H9 (cell line): ENCODE data around the gene OR10H5. TPM values are rescaled to one million over a fixed set of nuclear protein-coding genes. Genes with fewer than 3 reads are reported as not detected.

Experiments used
- DNase-seq: peaks from one replicate; pipeline ENCODE4 v3.0.0-alpha.2; 2017
- H2AFZ ChIP-seq: one replicate; pipeline ENCODE4 v1.6.1; 2013; ENCODE audit warnings: mild to moderate bottlenecking, low read length, control low read depth, moderate library complexity
- H2AK5ac ChIP-seq: 2 replicates; pipeline ENCODE4 v1.6.1; 2013; ENCODE audit warnings: low read length, control low read depth, mixed read lengths; ENCODE audit not compliant: insufficient read length
- H2BK120ac ChIP-seq: one replicate; pipeline ENCODE4 v1.6.1; 2013; ENCODE audit warnings: low read depth, mild to moderate bottlenecking, low read length, control low read depth, inconsistent platforms; ENCODE audit not compliant: poor library complexity, severe bottlenecking
- H2BK12ac ChIP-seq: 2 replicates; pipeline ENCODE4 v1.6.1; 2013; ENCODE audit warnings: low read length, control low read depth, mixed read lengths, low read depth; ENCODE audit not compliant: insufficient read length
- H2BK15ac ChIP-seq: 2 replicates; pipeline ENCODE4 v1.6.1; 2013; ENCODE audit warnings: low read depth, low read length, control low read depth
- H2BK20ac ChIP-seq: one replicate; pipeline ENCODE4 v1.6.1; 2013; ENCODE audit warnings: low read depth, mild to moderate bottlenecking, low read length, control low read depth, inconsistent platforms; ENCODE audit not compliant: poor library complexity, severe bottlenecking
- H2BK5ac ChIP-seq: 2 replicates; pipeline ENCODE4 v1.6.1; 2013; ENCODE audit warnings: low read length, control low read depth, mixed read lengths; ENCODE audit not compliant: insufficient read length
- H3K14ac ChIP-seq: 2 replicates; pipeline ENCODE4 v1.6.1; 2013; ENCODE audit warnings: low read length, control low read depth; ENCODE audit not compliant: insufficient read depth
- H3K18ac ChIP-seq: 2 replicates; pipeline ENCODE4 v1.6.1; 2013; ENCODE audit warnings: low read depth, mild to moderate bottlenecking, mixed read lengths, low read length, control low read depth; ENCODE audit not compliant: insufficient read length
- H3K23ac ChIP-seq: 2 replicates; pipeline ENCODE4 v1.6.1; 2013; ENCODE audit warnings: low read length, control low read depth, mixed read lengths, low read depth; ENCODE audit not compliant: insufficient read length
- H3K23me2 ChIP-seq: 2 replicates; pipeline ENCODE4 v1.6.1; 2013; ENCODE audit warnings: low read depth, mild to moderate bottlenecking, mixed read lengths, low read length, control low read depth; ENCODE audit not compliant: insufficient read length, poor library complexity, severe bottlenecking
- H3K27ac ChIP-seq: 2 replicates; pipeline ENCODE4 v1.5.1; 2013; ENCODE audit warnings: low read length, control low read depth, mixed read lengths, low read depth; ENCODE audit not compliant: insufficient read length
- H3K27me3 ChIP-seq: 2 replicates; pipeline ENCODE4 v1.6.1; 2013; ENCODE audit warnings: low read length, control low read depth, inconsistent platforms; ENCODE audit not compliant: insufficient read depth
- H3K4ac ChIP-seq: 2 replicates; pipeline ENCODE4 v1.6.1; 2013; ENCODE audit warnings: low read depth, mild to moderate bottlenecking, control low read depth, inconsistent platforms, low read length, moderate library complexity
- H3K4me1 ChIP-seq: 2 replicates; pipeline ENCODE4 v1.6.1; 2013; ENCODE audit warnings: low read length, control low read depth, inconsistent platforms; ENCODE audit not compliant: insufficient read depth
- H3K4me2 ChIP-seq: 2 replicates; pipeline ENCODE4 v1.6.1; 2013; ENCODE audit warnings: low read length, control low read depth, mixed read lengths; ENCODE audit not compliant: insufficient read length, insufficient read depth
- H3K56ac ChIP-seq: 2 replicates; pipeline ENCODE4 v1.6.1; 2013; ENCODE audit warnings: low read depth, mild to moderate bottlenecking, mixed read lengths, low read length, control low read depth; ENCODE audit not compliant: insufficient read length
- H3K79me1 ChIP-seq: 2 replicates; pipeline ENCODE4 v1.6.1; 2013; ENCODE audit warnings: low read depth, mild to moderate bottlenecking, moderate library complexity, low read length, control low read depth, inconsistent platforms; ENCODE audit not compliant: insufficient read depth, poor library complexity, severe bottlenecking
- H3K79me2 ChIP-seq: 2 replicates; pipeline ENCODE4 v1.6.1; 2013; ENCODE audit warnings: low read length, control low read depth, inconsistent platforms; ENCODE audit not compliant: insufficient read depth
- H3K9ac ChIP-seq: 2 replicates; pipeline ENCODE4 v1.6.1; 2013; ENCODE audit warnings: low read length, control low read depth, mixed read lengths; ENCODE audit not compliant: insufficient read length; ENCODE audit errors: extremely low read depth
- H3K9me3 ChIP-seq: one replicate; pipeline ENCODE4 v1.6.1; 2013; ENCODE audit warnings: low read depth, low read length, inconsistent platforms; ENCODE audit not compliant: control insufficient read depth
- H3T11ph ChIP-seq: one replicate; pipeline ENCODE4 v1.6.1; 2013; ENCODE audit warnings: mild to moderate bottlenecking, low read length, control low read depth, inconsistent platforms
- H4K20me1 ChIP-seq: one replicate; pipeline ENCODE4 v1.6.1; 2013; ENCODE audit not compliant: control insufficient read depth, insufficient read length, insufficient read depth
- H4K5ac ChIP-seq: 2 replicates; pipeline ENCODE4 v1.6.1; 2013; ENCODE audit warnings: low read depth, mild to moderate bottlenecking, mixed read lengths, low read length, control low read depth; ENCODE audit not compliant: insufficient read length
- H4K8ac ChIP-seq: replicated peaks from 2 replicates; pipeline ENCODE4 v1.6.1; 2013; ENCODE audit warnings: low read length, control low read depth, mixed read lengths, low read depth; ENCODE audit not compliant: insufficient read length
- H4K91ac ChIP-seq: 2 replicates; pipeline ENCODE4 v1.6.1; 2013; ENCODE audit warnings: low read depth, mild to moderate bottlenecking, moderate library complexity, mixed read lengths, low read length, control low read depth; ENCODE audit not compliant: insufficient read length
- H3K27ac Mint-ChIP-seq, 3 experiments: 2 replicates in 2 of 3; 3 replicates in 1 of 3; pipeline ENCODE4 v1.8.0; 2020 to 2021; ENCODE audit warnings: mixed read lengths in 3 of 3, mild to moderate bottlenecking in 1 of 3, moderate library complexity in 1 of 3
- H3K27me3 Mint-ChIP-seq: 2 replicates; pipeline ENCODE4 v1.8.0; 2021; ENCODE audit warnings: low read depth, mild to moderate bottlenecking, moderate library complexity, mixed read lengths
- H3K36me3 Mint-ChIP-seq, 3 experiments: 2 replicates in 2 of 3; 3 replicates in 1 of 3; pipeline ENCODE4 v1.8.0; 2020 to 2021; ENCODE audit warnings: low read depth in 3 of 3, mixed read lengths in 3 of 3; ENCODE audit not compliant: insufficient read depth in 1 of 3
- H3K4me1 Mint-ChIP-seq, 2 experiments: 2 replicates each; pipeline ENCODE4 v1.8.0; 2020; ENCODE audit warnings: mixed read lengths in 2 of 2
- H3K4me3 Mint-ChIP-seq, 2 experiments: 2 replicates in 1 of 2; 3 replicates in 1 of 2; pipeline ENCODE4 v1.8.0; 2020 to 2021; ENCODE audit warnings: mild to moderate bottlenecking in 2 of 2, mixed read lengths in 2 of 2, moderate library complexity in 1 of 2
- H3K9me3 Mint-ChIP-seq, 2 experiments: 2 replicates in 1 of 2; 3 replicates in 1 of 2; pipeline ENCODE4 v1.8.0; 2020; ENCODE audit warnings: mild to moderate bottlenecking in 2 of 2, mixed read lengths in 2 of 2, moderate library complexity in 1 of 2
- CTCF ChIP-seq: fragments of 200-600 bp; sonication (generic); conservative IDR thresholded peaks from 3 replicates; pipeline ENCODE4 v1.8.0; 2021; ENCODE audit warnings: antibody characterized with exemption, mild to moderate bottlenecking
- WGBS: extraction: QIAGEN DNeasy Blood & Tissue Kit; methylation state at CpG from one replicate; pipeline ENCODE4 v1.1.7; 2013; ENCODE audit warnings: missing lambda C conversion rate, low lambda C conversion rate, mixed read lengths; ENCODE audit not compliant: insufficient read length; ENCODE audit errors: extremely low coverage; 5-methylcytosine and 5-hydroxymethylcytosine counted together
- long read RNA-seq: library from polyadenylated mRNA; unstranded; transcript quantifications from one replicate; pipeline ENCODE4 v2.0.0, GENCODE V29; 2020
- total RNA-seq: library from RNA; stranded (reverse); gene quantifications from 2 replicates; pipeline ENCODE4 v1.2.1, GENCODE V29; 2021

OR10H5 gene, protein sequence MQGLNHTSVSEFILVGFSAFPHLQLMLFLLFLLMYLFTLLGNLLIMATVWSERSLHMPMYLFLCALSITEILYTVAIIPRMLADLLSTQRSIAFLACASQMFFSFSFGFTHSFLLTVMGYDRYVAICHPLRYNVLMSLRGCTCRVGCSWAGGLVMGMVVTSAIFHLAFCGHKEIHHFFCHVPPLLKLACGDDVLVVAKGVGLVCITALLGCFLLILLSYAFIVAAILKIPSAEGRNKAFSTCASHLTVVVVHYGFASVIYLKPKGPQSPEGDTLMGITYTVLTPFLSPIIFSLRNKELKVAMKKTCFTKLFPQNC
- total RNA-seq = not detected in 2 replicates
- long read RNA-seq = 0 reads

DNA sequence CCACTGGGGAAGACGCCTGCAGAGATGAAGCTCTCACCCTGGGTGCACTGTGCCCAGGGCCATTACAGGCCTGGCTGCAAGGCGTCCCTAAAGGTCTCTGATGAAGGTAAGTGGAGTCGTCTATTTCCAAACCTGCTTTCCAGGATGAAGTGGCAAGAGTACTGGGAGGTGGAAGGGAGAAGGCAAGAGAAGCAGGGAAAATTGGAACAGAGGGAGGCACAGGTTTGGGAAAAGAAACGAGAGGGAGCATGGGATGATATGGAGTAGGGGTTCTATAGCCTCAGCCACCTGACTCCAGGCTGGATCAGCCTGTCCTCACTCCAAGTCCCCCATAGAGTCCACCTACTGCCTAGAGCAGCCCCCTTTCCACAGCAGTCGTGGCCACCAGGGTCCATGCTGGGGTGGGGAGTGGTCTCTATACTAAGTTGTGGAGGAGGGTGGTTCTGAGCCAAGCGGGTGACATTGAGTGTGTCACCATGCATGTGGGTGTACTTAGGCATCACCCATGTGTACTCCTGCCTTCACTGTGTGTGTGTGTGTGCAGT is at the start of gene OR10H5:
Gene OR10H5, plus strand, starts transcription at position 51 of the 545 bp plus-strand sequence. CDS start 6,388 bp downstream, outside the sequence.
- Histone ChIP-seq H2BK120ac (no peak within 1 kb of the TSS), H3K23ac (no peak within 1 kb of the TSS), H3K18ac (no peak within 1 kb of the TSS), H3K14ac (no peak within 1 kb of the TSS), H4K5ac (no peak within 1 kb of the TSS), H3K4me2 (no peak within 1 kb of the TSS), H3K4ac (no peak within 1 kb of the TSS), H2BK20ac (no peak within 1 kb of the TSS), H3K27ac (no peak within 1 kb of the TSS), H3K56ac (no peak within 1 kb of the TSS), H2AFZ (no peak within 1 kb of the TSS), H4K20me1 (no peaks in the 10 kb centered on the region), H4K8ac (no peak within 1 kb of the TSS), H3K9ac (no peak within 1 kb of the TSS), H2BK12ac (no peak within 1 kb of the TSS), H2BK5ac (no peak within 1 kb of the TSS), H4K91ac (no peak within 1 kb of the TSS), H2BK15ac (no peak within 1 kb of the TSS), H3K9me3 (peaks cover 56% of the 10 kb centered on the region), H3K27me3 (no peaks in the 10 kb centered on the region), H3K79me2 (no peaks in the 10 kb centered on the region), H3K79me1 (no peaks in the 10 kb centered on the region), H3T11ph (no peak within 1 kb of the TSS), H3K23me2 (no peaks in the 10 kb centered on the region), H3K4me1 (no peaks in the 10 kb centered on the region), H2AK5ac (no peak within 1 kb of the TSS)
- no peak within 1 kb of the TSS; a peak in 1 of 5 replicates for H3K4me3 Mint-ChIP-seq
- H3K4me1 Mint-ChIP-seq = no peaks in the 10 kb centered on the region
- DNase-seq = no peak
- H3K27me3 Mint-ChIP-seq = peaks cover 1% of the 10 kb centered on the region
- TF ChIP-seq CTCF = no peak
- no peak within 1 kb of the TSS for H3K27ac Mint-ChIP-seq
- no CpG with 5 or more reads among the region's 6 CpGs for WGBS
- H3K36me3 Mint-ChIP-seq = peaks cover 12 to 26% (median 15%) of the 10 kb centered on the region in 3 experiments; a peak in 6 of 7 replicates
- peaks cover 86 to 91% of the 10 kb centered on the region in 2 experiments for H3K9me3 Mint-ChIP-seq
